Measurements from ENCODE around the gene FABP6.

DNA sequence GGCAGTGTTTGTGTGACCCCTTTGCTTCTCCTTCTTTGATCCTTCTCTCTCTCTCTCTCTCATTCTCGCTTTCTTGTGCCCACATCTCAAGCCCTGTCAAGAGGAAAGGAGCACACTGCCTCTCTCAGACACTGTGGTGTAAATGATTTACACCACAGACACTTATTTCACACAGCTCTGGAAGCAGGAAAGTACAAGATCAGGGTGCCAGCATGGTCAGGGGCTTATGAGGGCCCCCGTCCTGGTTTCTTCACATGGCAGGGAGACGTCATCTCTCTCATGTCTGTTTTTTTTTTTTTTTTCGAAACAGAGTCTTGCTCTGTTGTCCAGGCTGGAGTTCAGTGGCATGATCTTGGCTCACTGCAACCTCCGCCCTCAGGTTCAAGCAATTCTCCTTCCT lies 6.4 kb downstream of the FABP6 start:
- no peak for TF ChIP-seq POLR2A (IDR thresholded peaks at IDR 0.05)
- TF ChIP-seq, protein P1, sequence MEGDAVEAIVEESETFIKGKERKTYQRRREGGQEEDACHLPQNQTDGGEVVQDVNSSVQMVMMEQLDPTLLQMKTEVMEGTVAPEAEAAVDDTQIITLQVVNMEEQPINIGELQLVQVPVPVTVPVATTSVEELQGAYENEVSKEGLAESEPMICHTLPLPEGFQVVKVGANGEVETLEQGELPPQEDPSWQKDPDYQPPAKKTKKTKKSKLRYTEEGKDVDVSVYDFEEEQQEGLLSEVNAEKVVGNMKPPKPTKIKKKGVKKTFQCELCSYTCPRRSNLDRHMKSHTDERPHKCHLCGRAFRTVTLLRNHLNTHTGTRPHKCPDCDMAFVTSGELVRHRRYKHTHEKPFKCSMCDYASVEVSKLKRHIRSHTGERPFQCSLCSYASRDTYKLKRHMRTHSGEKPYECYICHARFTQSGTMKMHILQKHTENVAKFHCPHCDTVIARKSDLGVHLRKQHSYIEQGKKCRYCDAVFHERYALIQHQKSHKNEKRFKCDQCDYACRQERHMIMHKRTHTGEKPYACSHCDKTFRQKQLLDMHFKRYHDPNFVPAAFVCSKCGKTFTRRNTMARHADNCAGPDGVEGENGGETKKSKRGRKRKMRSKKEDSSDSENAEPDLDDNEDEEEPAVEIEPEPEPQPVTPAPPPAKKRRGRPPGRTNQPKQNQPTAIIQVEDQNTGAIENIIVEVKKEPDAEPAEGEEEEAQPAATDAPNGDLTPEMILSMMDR (IDR thresholded peaks at IDR 0.05) = no peak
